ENCODE data around the gene AHCYL2.

GRCh38 chr7:129273936-129274335, 49.1 kb downstream of the AHCYL2 start:
- no peak for TF ChIP-seq CTCF (conservative IDR thresholded peaks at IDR 0.05; ENCODE audit: low read depth in 2 of 2)
- no peak for TF ChIP-seq EZH2 (IDR thresholded peaks at IDR 0.05; ENCODE audit: low read depth, unreplicated experiment)
- no peak for TF ChIP-seq POLR2AphosphoS5 (IDR thresholded peaks at IDR 0.05; ENCODE audit: low read depth)
- no peak for TF ChIP-seq EZH2phosphoT487 (IDR thresholded peaks at IDR 0.05; ENCODE audit: unreplicated experiment)
- TF ChIP-seq CREB1 (CRISPR knock-in tag; IDR thresholded peaks at IDR 0.05; ENCODE audit: low read depth): no peak
- no peak for TF ChIP-seq JUNB (IDR thresholded peaks at IDR 0.05; ENCODE audit: unreplicated experiment)
- TF ChIP-seq, protein P1, sequence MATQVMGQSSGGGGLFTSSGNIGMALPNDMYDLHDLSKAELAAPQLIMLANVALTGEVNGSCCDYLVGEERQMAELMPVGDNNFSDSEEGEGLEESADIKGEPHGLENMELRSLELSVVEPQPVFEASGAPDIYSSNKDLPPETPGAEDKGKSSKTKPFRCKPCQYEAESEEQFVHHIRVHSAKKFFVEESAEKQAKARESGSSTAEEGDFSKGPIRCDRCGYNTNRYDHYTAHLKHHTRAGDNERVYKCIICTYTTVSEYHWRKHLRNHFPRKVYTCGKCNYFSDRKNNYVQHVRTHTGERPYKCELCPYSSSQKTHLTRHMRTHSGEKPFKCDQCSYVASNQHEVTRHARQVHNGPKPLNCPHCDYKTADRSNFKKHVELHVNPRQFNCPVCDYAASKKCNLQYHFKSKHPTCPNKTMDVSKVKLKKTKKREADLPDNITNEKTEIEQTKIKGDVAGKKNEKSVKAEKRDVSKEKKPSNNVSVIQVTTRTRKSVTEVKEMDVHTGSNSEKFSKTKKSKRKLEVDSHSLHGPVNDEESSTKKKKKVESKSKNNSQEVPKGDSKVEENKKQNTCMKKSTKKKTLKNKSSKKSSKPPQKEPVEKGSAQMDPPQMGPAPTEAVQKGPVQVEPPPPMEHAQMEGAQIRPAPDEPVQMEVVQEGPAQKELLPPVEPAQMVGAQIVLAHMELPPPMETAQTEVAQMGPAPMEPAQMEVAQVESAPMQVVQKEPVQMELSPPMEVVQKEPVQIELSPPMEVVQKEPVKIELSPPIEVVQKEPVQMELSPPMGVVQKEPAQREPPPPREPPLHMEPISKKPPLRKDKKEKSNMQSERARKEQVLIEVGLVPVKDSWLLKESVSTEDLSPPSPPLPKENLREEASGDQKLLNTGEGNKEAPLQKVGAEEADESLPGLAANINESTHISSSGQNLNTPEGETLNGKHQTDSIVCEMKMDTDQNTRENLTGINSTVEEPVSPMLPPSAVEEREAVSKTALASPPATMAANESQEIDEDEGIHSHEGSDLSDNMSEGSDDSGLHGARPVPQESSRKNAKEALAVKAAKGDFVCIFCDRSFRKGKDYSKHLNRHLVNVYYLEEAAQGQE (IDR thresholded peaks at IDR 0.05; ENCODE audit: unreplicated experiment): no peak
- TF ChIP-seq, protein P2, sequence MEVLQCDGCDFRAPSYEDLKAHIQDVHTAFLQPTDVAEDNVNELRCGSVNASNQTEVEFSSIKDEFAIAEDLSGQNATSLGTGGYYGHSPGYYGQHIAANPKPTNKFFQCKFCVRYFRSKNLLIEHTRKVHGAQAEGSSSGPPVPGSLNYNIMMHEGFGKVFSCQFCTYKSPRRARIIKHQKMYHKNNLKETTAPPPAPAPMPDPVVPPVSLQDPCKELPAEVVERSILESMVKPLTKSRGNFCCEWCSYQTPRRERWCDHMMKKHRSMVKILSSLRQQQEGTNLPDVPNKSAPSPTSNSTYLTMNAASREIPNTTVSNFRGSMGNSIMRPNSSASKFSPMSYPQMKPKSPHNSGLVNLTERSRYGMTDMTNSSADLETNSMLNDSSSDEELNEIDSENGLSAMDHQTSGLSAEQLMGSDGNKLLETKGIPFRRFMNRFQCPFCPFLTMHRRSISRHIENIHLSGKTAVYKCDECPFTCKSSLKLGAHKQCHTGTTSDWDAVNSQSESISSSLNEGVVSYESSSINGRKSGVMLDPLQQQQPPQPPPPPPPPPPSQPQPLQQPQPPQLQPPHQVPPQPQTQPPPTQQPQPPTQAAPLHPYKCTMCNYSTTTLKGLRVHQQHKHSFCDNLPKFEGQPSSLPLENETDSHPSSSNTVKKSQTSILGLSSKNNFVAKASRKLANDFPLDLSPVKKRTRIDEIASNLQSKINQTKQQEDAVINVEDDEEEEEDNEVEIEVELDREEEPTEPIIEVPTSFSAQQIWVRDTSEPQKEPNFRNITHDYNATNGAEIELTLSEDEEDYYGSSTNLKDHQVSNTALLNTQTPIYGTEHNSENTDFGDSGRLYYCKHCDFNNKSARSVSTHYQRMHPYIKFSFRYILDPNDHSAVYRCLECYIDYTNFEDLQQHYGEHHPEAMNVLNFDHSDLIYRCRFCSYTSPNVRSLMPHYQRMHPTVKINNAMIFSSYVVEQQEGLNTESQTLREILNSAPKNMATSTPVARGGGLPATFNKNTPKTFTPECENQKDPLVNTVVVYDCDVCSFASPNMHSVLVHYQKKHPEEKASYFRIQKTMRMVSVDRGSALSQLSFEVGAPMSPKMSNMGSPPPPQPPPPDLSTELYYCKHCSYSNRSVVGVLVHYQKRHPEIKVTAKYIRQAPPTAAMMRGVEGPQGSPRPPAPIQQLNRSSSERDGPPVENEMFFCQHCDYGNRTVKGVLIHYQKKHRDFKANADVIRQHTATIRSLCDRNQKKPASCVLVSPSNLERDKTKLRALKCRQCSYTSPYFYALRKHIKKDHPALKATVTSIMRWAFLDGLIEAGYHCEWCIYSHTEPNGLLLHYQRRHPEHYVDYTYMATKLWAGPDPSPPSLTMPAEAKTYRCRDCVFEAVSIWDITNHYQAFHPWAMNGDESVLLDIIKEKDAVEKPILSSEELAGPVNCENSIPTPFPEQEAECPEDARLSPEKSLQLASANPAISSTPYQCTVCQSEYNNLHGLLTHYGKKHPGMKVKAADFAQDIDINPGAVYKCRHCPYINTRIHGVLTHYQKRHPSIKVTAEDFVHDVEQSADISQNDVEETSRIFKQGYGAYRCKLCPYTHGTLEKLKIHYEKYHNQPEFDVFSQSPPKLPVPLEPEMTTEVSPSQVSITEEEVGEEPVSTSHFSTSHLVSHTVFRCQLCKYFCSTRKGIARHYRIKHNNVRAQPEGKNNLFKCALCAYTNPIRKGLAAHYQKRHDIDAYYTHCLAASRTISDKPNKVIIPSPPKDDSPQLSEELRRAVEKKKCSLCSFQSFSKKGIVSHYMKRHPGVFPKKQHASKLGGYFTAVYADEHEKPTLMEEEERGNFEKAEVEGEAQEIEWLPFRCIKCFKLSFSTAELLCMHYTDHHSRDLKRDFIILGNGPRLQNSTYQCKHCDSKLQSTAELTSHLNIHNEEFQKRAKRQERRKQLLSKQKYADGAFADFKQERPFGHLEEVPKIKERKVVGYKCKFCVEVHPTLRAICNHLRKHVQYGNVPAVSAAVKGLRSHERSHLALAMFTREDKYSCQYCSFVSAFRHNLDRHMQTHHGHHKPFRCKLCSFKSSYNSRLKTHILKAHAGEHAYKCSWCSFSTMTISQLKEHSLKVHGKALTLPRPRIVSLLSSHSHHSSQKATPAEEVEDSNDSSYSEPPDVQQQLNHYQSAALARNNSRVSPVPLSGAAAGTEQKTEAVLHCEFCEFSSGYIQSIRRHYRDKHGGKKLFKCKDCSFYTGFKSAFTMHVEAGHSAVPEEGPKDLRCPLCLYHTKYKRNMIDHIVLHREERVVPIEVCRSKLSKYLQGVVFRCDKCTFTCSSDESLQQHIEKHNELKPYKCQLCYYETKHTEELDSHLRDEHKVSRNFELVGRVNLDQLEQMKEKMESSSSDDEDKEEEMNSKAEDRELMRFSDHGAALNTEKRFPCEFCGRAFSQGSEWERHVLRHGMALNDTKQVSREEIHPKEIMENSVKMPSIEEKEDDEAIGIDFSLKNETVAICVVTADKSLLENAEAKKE (CRISPR knock-in tag; IDR thresholded peaks at IDR 0.05): no peak
- no peak for TF ChIP-seq ETS1 (IDR thresholded peaks at IDR 0.05)
- TF ChIP-seq STAT1 (IDR thresholded peaks at IDR 0.05; ENCODE audit: unreplicated experiment): no peak

All from GM23338 (cell line).